EL (cell line): Measurements from ENCODE around the gene TENM4.
"Not testable (repeated sequence)": the region's sequence is repeated elsewhere in the genome, so short reads cannot be mapped to it uniquely, and the experiment has no call there.

Experiments
- DNase-seq: peaks from one replicate; pipeline ENCODE4 v3.0.0-alpha.2; 2016

The TENM4 gene

GRCh38 chr11:78646564-78647185 is 794.2 kb downstream of the TENM4 start:
- DNase-seq = peak; percentile 31

DNA sequence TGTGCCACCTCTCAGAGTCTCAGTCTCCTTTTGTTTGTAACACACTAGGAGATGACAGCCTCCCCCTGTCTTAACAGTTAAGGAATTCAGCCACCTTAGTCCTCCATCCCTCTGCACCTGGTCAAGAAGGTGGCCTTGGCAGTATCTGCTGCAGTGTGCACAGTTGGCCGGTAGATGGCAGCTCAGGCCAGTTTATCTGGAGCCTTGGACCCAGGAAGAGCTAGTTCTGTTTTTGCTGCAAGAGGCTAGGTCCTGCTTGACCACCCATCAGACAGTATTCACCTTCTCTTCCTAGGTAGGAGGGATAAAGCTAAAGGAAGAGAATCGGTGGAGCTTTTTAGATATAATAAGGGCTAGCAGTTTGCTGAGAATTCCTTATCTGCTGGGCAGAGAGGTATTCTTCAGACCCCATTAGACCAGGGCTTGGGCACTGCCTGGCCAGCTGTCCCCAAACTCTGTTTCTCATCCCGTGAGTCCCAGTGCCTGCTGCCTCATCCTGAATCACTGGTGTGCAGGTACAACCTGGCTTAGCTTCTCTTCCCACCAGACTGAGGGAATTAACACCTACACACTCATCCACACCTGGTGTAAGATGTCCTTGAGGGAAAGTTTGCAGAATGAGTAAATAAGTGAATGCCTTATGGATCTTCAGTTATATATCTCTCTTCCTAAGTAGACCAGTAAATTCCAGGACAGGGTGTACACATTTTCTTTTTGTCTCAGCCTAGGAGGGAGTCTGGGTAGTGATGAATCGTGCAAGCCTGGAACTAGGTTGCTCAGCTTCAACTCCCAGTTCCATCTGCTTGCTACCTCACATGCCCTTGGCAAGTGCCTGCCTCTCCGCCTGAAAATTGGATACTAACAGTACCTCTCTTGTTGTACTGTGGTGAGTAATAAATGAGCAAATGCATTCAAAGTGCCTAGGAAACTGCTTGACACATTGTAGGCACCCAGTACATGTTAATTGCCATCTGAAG is 795.3 kb downstream of the TENM4 start:
- DNase-seq = peak; percentile 66

DNA sequence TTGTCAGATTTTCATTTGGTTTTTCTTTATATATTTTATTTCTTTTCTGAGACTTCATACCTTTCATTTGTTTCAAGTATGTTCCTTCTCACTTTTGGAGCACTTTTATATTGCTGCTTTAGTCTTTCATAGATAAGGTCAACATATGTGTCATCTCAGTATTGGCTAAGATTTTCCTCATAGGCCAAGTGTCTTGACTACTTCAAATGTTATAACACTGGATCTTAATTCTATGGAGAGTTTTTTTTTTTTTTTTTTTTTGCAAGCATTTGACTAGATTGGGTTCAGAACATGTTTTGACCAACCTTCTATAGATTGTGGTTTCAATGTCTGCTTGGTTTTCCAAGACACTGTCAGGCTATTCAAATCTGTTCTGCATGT is 797.2 kb downstream of the TENM4 start:
- no peak for DNase-seq

DNA sequence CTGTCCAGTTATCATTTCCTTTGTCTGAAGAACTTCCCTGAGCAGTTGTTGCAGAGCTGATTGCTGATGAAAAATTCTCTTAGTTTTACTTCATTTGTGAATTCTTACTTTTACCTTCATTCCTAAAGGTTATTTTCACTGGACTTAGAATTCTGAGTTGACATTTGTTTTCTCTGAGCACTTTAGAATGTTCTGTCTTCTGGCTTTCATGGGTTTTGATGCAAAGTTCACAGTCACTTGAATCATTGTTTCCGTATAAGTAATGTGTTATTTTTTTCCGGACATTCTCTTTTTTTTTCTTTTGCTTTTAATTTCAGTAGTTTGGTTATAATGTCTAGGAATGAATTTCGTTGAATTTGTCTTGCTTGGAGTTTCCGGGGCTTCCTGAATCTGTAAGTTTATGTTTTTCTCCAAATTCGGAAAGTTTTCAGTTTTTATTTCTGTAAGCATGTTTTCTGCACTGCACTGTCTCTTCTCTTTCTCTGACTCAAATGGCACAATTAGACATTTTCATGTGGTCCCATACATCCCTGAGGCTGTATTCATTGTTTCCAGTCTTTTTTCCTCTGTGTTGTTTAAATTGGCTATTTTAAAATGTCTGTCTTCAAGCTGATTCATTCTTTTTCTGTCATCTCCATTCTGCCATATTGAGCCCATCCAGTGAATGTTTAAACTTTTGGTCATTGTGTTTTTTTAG is 797.7 kb downstream of the TENM4 start:
- no peak for DNase-seq

GRCh38 chr11:78641541-78641940 is 799.3 kb downstream of the TENM4 start:
- no peak for DNase-seq

DNA sequence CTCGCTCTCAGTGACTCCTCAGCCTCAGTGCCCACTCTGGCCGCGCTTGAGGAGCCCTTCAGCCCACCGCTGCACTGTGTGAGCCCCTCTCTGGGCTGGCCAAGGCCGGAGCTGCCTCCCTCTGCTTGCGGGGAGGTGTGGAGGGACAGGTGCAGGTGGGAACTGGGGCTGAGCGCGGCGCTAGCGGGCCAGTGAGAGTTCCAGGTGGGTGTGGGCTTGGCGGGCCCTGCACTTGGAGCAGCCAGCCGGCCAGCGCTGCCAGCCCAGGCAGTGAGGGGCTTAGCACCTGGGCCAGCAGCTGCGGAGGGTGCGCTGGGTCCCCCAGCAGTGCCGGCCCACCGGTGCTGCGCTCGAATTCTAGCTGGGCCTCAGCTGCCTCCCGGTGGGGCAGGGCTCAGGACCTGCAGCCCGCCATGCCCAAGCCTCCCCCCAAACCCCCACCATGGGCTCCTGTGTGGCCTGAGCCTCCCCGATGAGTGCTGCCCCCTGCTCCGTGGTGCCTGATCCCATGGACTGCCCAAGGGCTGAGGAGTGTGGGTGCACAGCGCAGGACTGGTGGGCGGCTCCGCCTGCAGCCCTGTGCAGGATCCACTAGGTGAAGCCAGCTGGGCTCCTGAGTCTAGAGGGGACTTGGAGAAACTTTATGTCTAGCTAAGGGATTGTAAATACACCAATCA is 802.0 kb downstream of the TENM4 start:
- no peak for DNase-seq

GRCh38 chr11:78637527-78637926 is 803.3 kb downstream of the TENM4 start:
- DNase-seq = not testable (repeated sequence)

DNA sequence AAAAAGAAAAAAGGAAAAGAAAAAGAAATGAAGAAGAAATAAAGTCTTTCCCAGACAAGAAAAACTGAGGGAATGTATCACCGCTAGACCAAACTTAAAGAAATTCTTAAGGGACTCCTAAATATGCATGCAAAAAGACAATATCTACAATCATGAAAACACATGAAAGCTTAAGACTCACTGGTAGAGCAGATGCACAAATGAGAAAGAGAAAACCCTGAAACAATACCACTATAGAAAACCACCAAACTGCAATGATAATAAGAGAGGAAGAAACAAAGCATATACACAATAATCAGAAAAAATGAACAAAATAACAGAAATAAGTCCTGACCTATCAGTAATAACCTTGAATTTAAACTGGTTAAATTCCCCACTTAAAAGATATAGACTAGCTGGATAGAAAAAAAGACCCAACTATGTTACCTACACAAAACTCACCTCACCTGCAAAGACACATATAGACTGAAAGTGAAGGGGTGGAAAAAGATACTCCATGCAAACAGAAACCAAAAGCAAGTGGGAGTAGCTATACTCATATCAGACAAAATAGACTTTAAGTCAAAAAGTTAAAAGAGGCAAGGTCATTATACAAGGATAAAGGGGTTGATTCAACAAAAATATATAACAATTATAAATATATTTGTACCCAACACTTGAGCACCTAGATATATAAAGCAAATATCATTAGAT is 804.9 kb downstream of the TENM4 start:
- no peak for DNase-seq

- DNase-seq = no peak
Observed at GRCh38 chr11:78633516-78634310, 807.1 kb downstream of the TENM4 start.

DNA sequence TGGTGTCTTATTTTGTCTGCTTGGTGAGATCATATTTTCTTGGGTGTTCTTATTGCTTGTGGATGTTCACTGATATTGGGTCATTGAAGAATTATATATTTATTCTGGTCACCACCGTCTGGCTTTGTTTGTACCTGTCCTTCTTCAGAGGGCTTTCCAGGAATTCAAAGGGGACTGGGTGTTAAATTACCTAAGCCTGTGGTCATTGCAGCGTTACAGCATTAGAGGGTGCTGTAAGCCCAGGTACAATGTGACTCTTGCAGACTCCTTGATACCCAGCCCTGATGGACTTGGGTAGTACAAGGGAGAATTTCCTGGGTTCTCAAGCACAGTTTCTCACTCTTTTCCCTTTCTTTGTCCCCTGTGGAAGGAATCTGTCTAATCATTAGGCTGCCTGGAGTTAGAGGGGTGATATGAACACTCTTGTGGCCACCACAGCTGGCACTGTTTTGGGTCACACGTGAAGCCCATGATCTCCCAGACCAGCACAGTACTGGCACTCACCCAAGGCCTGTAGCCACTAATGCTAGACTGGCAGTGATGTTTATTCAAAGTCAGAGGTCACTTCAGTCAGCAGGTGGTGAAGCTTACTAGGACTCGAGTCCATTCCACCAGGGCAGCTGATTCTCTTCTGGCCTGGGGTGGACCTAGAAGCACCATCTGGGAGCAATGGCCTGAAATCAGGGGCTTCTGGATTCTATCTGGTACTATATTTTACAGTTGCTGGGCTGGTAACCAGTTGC is 810.1 kb downstream of the TENM4 start:
- DNase-seq = no peak

DNA sequence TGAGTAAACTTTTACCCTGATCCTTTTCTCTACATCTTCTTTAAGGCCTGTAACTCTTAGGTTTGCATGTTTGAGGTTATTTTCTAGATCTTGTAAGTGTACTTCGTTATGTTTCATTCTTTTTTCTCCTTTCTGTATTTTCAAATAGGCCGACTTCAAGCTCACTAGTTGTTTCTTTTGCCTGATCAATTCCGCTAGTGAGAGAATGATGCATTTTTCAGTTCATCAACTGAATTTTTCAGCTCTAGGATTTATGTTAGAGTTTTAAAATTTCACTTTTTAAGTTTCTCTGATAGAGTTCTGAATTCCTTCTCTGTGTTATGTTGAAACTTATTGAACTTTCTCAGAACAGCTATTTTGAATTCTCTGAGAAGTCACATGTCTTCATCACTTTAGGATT is 810.7 kb downstream of the TENM4 start:
- DNase-seq = no peak

DNA sequence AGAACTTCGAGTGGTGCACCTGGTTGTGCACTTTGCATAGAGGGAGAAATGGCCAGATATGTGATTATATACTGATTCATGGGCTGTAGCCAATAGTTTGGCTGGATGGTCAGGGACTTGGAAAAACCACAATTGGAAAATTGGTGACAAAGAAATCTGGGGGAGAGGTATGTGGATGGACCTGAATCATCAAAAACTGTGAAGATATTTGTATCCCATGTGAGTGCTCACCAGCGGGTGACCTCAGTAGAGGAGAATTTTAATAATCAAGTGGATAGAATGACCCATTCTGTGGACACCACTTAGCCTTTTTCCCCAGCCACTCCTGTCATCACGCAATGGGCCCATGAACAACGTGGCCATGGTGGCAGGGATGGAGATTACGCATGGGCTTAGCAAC is 818.2 kb downstream of the TENM4 start:
- no peak for DNase-seq

- DNase-seq = no peak
Observed at GRCh38 chr11:78620159-78620558, 820.7 kb downstream of the TENM4 start.

- DNase-seq = no peak
Observed at GRCh38 chr11:78615724-78616123, 825.1 kb downstream of the TENM4 start.

- no peak for DNase-seq
Observed at GRCh38 chr11:78613378-78613813, 827.4 kb downstream of the TENM4 start.

DNA sequence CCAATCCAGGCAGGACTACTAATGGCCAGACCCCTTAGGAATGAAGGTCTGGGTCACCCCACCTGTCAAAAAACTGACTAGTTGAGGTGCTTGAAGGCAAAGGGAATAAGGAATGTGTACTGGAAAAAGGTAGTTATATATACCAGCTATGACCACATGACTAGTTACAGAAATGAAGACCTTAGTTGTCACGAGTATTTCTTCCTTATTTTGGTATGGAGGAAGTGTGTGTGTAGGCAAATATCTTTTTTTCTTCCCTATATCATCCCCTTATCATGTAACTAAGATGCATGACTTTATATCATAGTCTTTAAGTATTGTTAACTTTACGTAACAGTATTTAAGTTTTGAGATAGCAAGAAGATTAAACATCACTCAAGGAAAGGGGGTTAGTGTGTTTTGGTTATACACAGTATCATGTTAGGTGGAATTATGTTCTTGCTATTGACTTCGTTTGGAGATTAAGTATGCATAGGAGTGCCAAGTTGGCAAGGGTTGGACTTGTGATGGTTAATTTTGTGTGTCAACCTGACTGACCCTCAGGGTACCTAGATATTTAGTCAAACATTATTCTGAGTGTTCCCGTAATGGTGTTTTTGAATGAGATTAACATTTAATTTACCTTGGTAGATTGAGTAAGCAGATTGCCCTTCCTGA is 828.0 kb downstream of the TENM4 start:
- DNase-seq = no peak

DNA sequence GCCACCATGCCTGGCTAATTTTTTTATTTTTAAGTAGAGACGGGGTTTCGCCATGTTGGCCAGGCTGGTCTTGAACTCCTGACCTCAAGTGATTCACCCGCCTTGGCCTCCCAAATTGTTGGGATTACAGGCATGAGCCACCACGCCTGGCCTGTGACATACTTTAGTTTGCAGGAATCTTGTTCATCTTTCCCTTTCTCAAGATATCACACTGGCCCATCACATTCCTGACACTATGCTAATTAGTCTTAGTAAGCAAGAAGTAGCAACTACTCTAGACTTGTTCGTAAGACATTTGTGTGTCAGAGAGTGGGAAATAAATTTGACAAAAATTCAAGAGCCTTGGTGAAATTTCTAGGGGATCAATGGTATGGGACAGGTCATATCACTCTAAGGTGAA is 831.5 kb downstream of the TENM4 start:
- DNase-seq = not testable (repeated sequence)

DNA sequence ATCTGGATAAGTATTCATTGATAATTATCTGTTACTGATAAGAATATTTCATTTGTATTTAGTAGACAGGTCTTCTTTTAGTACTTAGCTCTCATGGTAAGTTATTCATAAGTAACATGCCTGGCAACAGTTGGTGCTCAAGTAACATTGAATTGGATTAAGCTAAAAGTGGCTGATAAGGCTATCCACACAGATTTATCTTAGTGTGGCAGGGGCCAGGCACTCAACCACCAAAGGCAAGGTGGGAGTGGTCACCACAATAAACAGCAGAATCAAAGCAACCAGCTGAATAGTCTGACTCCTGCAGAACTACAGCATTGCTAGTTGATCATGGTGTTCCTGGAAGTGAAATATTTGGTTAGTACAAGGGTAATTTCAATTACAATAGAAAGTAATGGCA is 833.1 kb downstream of the TENM4 start:
- DNase-seq = no peak

- DNase-seq = no peak
Observed at GRCh38 chr11:78606667-78607066, 834.2 kb downstream of the TENM4 start.

GRCh38 chr11:78605296-78605695 is 835.5 kb downstream of the TENM4 start:
- DNase-seq = peak; percentile 13
